Liver (tissue), 9 donors: ENCODE measurements around the gene ARHGEF25. TPM values are rescaled to one million over a fixed set of nuclear protein-coding genes. Genes with fewer than 3 reads are reported as not detected.

Source experiments
- DNase-seq: peaks from one replicate; pipeline ENCODE4 v3.0.0-alpha.2; 2017; ENCODE audit warnings: low spot score
- H3K27ac ChIP-seq, 2 donors: one replicate each; pipeline ENCODE4 v1.7.0; 2013; ENCODE audit warnings: inconsistent platforms in 2 of 2, low read length in 2 of 2, control low read depth in 1 of 2, low read depth in 1 of 2, mild to moderate bottlenecking in 1 of 2
- H3K27me3 ChIP-seq, 4 donors: one replicate each; pipeline versions ENCODE4 v1.6.1 to v1.7.0; 2013; ENCODE audit warnings: low read length in 3 of 4, inconsistent platforms in 1 of 4, mild to moderate bottlenecking in 1 of 4, moderate library complexity in 1 of 4; ENCODE audit not compliant: control insufficient read depth in 4 of 4, insufficient read depth in 4 of 4
- H3K36me3 ChIP-seq, 4 donors: one replicate each; pipeline versions ENCODE4 v1.6.1 to v1.7.0; 2013; ENCODE audit warnings: low read length in 3 of 4, mild to moderate bottlenecking in 3 of 4, low read depth in 1 of 4, moderate library complexity in 1 of 4; ENCODE audit not compliant: control insufficient read depth in 4 of 4, insufficient read depth in 3 of 4
- H3K4me1 ChIP-seq, 4 donors: one replicate each; pipeline versions ENCODE4 v1.6.1 to v1.7.0; 2013; ENCODE audit warnings: low read length in 3 of 4, mild to moderate bottlenecking in 3 of 4, moderate library complexity in 1 of 4; ENCODE audit not compliant: control insufficient read depth in 4 of 4, insufficient read depth in 4 of 4
- H3K4me3 ChIP-seq, 3 donors: one replicate each; pipeline versions ENCODE4 v1.6.1 to v1.7.0; 2013; ENCODE audit warnings: low read length in 3 of 3, control low read depth in 1 of 3, low read depth in 1 of 3, mild to moderate bottlenecking in 1 of 3
- H3K9ac ChIP-seq, 2 donors: one replicate each; pipeline ENCODE4 v1.7.0; 2013; ENCODE audit warnings: low read length in 2 of 2, mild to moderate bottlenecking in 2 of 2, moderate library complexity in 2 of 2, control low read depth in 1 of 2, low read depth in 1 of 2
- H3K9me3 ChIP-seq, 4 donors: one replicate each; pipeline versions ENCODE4 v1.6.1 to v1.7.0; 2013; ENCODE audit warnings: low read length in 3 of 4; ENCODE audit not compliant: control insufficient read depth in 4 of 4
- EGR1 ChIP-seq, 2 donors: IDR thresholded peaks; 2 replicates each; pipeline ENCODE4 v1.6.1; 2016 to 2018; ENCODE audit warnings: antibody characterized with exemption in 2 of 2, low read depth in 2 of 2
- FOXA1 ChIP-seq: IDR thresholded peaks from 2 replicates; pipeline ENCODE4 v1.6.1; 2016; ENCODE audit warnings: antibody characterized with exemption
- FOXA2 ChIP-seq: IDR thresholded peaks from 2 replicates; pipeline ENCODE4 v1.6.1; 2016; ENCODE audit warnings: antibody characterized with exemption
- GABPA ChIP-seq, 2 donors: IDR thresholded peaks in 1 of 2; conservative IDR thresholded peaks in 1 of 2; 2 replicates each; pipeline ENCODE4 v1.6.1; 2016; ENCODE audit warnings: antibody characterized with exemption in 2 of 2, mild to moderate bottlenecking in 1 of 2, moderate library complexity in 1 of 2
- JUND ChIP-seq, 2 donors: IDR thresholded peaks; 2 replicates each; pipeline ENCODE4 v1.6.1; 2016; ENCODE audit warnings: antibody characterized with exemption in 2 of 2
- NR2F2 ChIP-seq: IDR thresholded peaks from 2 replicates; pipeline ENCODE4 v1.6.1; 2016; ENCODE audit warnings: antibody characterized with exemption
- SP1 ChIP-seq: IDR thresholded peaks from 2 replicates; pipeline ENCODE4 v1.6.1; 2018; ENCODE audit warnings: antibody characterized with exemption, mild to moderate bottlenecking
- TAF1 ChIP-seq: conservative IDR thresholded peaks from 2 replicates; pipeline ENCODE4 v1.6.1; 2016; ENCODE audit warnings: antibody characterized with exemption, mild to moderate bottlenecking
- YY1 ChIP-seq: IDR thresholded peaks from 2 replicates; pipeline ENCODE4 v1.6.1; 2016; ENCODE audit warnings: antibody characterized with exemption, mild to moderate bottlenecking
- WGBS: extraction: QIAGEN DNeasy Blood & Tissue Kit; methylation state at CpG from one replicate; pipeline ENCODE4 v1.1.7; 2013; 5-methylcytosine and 5-hydroxymethylcytosine counted together
- polyA plus RNA-seq, 2 donors: library from polyadenylated mRNA; stranded (reverse) in 1 of 2; unstranded in 1 of 2; fragments of 200-250 nt in 1 of 2; fragments of >200 nt in 1 of 2; fragmentation: Nextera tagmentation in 1 of 2; extraction: Ambion mirVana in 1 of 2; gene quantifications; one replicate each; pipeline versions ENCODE4 v1.2.1 to v1.2.3, GENCODE V29; 2013 to 2015
- total RNA-seq, 2 donors: library from RNA; depleted of rRNA; stranded (reverse); fragments of >200 nt; gene quantifications; one replicate each; pipeline ENCODE4 v1.2.3, GENCODE V29; 2014
- TF ChIP-seq, protein P1 (sequence below): IDR thresholded peaks from 2 replicates; pipeline ENCODE4 v1.6.1; 2016; ENCODE audit warnings: antibody characterized with exemption, mild to moderate bottlenecking
- TF ChIP-seq, protein P2 (sequence below): fragments of 150-350 bp; IDR thresholded peaks from 2 replicates; pipeline ENCODE4 v1.5.1; 2017; ENCODE audit warnings: improper control_type of control experiment, low read depth, low read length; ENCODE audit not compliant: missing input control
- TF ChIP-seq, protein P3 (sequence below): IDR thresholded peaks from 2 replicates; pipeline ENCODE4 v1.6.1; 2016; ENCODE audit warnings: antibody characterized with exemption
- donor health status: healthy.
- donor health status: healthy.
- donor health status: healthy.
- donor health status: healthy.
- donor health status: healthy.

ARHGEF25 gene
- total and polyA plus RNA-seq, 4 donors = 0.57 to 2.3 (median 1.9) TPM

DNA sequence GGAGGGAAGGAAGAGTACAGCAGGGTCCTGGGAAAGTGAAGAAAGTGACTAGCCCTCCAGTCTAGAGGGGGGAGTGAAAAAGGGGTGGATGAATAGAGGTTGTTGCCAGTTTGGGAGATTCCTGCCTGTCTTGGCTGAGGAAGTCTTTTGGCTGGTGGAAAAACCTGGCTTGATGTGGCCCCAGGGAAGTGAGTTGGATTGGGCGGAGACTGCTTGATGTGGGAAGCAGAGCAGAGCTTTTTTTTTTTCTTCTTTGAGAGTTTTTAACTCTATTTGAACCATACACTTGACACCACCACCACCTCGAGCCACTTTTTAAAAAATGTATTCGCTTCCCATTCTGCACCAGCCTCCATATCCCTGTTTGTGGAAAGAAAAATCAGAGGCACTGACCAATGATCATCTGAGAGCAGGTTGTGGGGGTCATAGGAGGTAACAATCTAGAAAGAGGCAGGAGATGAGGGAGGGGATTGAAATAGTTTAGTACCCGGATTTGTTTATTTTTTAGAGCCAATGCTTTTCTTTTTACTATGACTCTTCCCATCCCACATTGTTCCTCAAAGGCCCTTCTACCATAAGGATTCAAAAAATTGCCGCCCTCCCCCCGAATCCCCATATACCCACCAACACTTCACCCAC lies 7.3 kb upstream of the ARHGEF25 start:
- Histone ChIP-seq H3K36me3 (peaks cover 2 to 36% (median 12%) of the 10 kb centered on the region in 4 donors), H3K4me1 (no peaks in the 10 kb centered on the region), H3K9ac (no peak overlapping the region), H3K27ac (peak overlapping the region; percentile 17 to 50), H3K27me3 (peaks cover 0 to 6% (median 2%) of the 10 kb centered on the region in 4 donors), H3K9me3 (no peaks in the 10 kb centered on the region), H3K4me3 (peak overlapping the region in 1 of 3 donors; percentile 50)
- TF ChIP-seq YY1 (no peak), EGR1 (IDR thresholded peaks at IDR 0.05; ENCODE audit: low read depth in 2 of 2) (no peak), SP1 (no peak), TAF1 (no peak), FOXA2 (no peak), NR2F2 (no peak), GABPA (IDR thresholded peaks at IDR 0.05 in 1 of 2, conservative IDR thresholded peaks at IDR 0.05 in 1 of 2) (no peak)
- TF ChIP-seq, protein P1, sequence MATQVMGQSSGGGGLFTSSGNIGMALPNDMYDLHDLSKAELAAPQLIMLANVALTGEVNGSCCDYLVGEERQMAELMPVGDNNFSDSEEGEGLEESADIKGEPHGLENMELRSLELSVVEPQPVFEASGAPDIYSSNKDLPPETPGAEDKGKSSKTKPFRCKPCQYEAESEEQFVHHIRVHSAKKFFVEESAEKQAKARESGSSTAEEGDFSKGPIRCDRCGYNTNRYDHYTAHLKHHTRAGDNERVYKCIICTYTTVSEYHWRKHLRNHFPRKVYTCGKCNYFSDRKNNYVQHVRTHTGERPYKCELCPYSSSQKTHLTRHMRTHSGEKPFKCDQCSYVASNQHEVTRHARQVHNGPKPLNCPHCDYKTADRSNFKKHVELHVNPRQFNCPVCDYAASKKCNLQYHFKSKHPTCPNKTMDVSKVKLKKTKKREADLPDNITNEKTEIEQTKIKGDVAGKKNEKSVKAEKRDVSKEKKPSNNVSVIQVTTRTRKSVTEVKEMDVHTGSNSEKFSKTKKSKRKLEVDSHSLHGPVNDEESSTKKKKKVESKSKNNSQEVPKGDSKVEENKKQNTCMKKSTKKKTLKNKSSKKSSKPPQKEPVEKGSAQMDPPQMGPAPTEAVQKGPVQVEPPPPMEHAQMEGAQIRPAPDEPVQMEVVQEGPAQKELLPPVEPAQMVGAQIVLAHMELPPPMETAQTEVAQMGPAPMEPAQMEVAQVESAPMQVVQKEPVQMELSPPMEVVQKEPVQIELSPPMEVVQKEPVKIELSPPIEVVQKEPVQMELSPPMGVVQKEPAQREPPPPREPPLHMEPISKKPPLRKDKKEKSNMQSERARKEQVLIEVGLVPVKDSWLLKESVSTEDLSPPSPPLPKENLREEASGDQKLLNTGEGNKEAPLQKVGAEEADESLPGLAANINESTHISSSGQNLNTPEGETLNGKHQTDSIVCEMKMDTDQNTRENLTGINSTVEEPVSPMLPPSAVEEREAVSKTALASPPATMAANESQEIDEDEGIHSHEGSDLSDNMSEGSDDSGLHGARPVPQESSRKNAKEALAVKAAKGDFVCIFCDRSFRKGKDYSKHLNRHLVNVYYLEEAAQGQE = no peak
- TF ChIP-seq, protein P2, sequence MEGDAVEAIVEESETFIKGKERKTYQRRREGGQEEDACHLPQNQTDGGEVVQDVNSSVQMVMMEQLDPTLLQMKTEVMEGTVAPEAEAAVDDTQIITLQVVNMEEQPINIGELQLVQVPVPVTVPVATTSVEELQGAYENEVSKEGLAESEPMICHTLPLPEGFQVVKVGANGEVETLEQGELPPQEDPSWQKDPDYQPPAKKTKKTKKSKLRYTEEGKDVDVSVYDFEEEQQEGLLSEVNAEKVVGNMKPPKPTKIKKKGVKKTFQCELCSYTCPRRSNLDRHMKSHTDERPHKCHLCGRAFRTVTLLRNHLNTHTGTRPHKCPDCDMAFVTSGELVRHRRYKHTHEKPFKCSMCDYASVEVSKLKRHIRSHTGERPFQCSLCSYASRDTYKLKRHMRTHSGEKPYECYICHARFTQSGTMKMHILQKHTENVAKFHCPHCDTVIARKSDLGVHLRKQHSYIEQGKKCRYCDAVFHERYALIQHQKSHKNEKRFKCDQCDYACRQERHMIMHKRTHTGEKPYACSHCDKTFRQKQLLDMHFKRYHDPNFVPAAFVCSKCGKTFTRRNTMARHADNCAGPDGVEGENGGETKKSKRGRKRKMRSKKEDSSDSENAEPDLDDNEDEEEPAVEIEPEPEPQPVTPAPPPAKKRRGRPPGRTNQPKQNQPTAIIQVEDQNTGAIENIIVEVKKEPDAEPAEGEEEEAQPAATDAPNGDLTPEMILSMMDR = no peak
- 45% methylated on average over 6 of the region's 6 CpGs for whole genome bisulfite sequencing
- no peak for DNase-seq

DNA sequence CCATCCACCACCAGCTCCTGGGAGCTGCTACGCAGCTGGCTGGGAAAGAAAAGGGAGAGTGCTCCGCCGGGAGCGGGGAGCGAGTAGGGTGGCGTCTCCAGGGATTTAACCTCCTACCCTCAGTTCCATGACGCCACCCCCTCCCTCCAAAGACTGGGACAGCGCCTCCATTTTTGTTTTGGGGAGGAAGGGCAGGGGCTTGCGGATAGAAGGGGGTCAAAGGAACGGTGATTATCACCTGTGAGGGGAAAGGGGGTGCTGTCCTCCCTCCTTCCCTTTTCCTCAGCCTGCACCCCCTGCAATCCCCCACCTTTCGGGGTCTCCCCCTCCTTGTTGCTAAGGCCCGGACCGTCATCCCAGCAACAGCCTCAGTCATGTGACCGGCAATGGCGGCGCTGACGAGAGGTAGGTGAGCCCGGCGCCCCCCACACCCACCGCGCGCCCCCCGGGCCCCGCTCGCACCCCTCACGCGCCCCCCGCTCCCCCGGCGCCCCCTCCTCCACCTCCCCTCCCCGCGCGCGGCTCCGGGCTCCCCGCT lies 6.7 kb upstream of the ARHGEF25 start, which contains the start of gene DTX3:
Gene DTX3 (plus strand): TSS at position 371 of the 538 bp plus-strand sequence. CDS start 1,694 bp downstream, outside the sequence.
- 6% methylated on average over 36 of the region's 36 CpGs for WGBS
- DNase-seq = no peak
- H3K4me3 ChIP-seq = peak within 1 kb of the TSS; percentile 5 to 50 (median 42)

More for the DNA sequence above, 6.7 kb upstream of the ARHGEF25 start, which contains the start of gene DTX3:
- Histone ChIP-seq H3K9ac (no peak within 1 kb of the TSS), H3K27me3 (peaks cover 0 to 6% (median 2%) of the 10 kb centered on the region in 4 donors), H3K27ac (peak within 1 kb of the TSS; percentile 50 to 53), H3K9me3 (no peaks in the 10 kb centered on the region), H3K36me3 (peaks cover 2 to 30% (median 7%) of the 10 kb centered on the region in 4 donors), H3K4me1 (no peaks in the 10 kb centered on the region)
- TF ChIP-seq YY1 (peak; percentile 37), JUND (IDR thresholded peaks at IDR 0.05) (no peak), FOXA1 (no peak)
- TF ChIP-seq, protein P3, sequence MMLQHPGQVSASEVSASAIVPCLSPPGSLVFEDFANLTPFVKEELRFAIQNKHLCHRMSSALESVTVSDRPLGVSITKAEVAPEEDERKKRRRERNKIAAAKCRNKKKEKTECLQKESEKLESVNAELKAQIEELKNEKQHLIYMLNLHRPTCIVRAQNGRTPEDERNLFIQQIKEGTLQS = no peak
- TF ChIP-seq, protein P1 = no peak
